ENCODE measurements around the gene NDEL1.

NDEL1 gene

GRCh38 chr17:8494021-8494420 lies 58.3 kb downstream of the NDEL1 start:
- no peaks in the 10 kb centered on the region for H3K4me1 ChIP-seq (ENCODE audit: control insufficient read depth, insufficient read depth, low read length, poor library complexity, severe bottlenecking)
- H3K4me3 ChIP-seq (ENCODE audit: insufficient read depth, low read depth, low read length, poor library complexity, severe bottlenecking), result no peak overlapping the region
- no peaks in the 10 kb centered on the region for H3K36me3 ChIP-seq (ENCODE audit: control insufficient read depth, insufficient read depth, low read length)
- no peaks in the 10 kb centered on the region for H3K27me3 ChIP-seq (replicated peaks; ENCODE audit: control insufficient read depth, insufficient read depth, low read length, poor library complexity, severe bottlenecking)
- no peak for DNase-seq
- H3K9me3 ChIP-seq (ENCODE audit: control insufficient read depth, low read length), result no peaks in the 10 kb centered on the region
- no peak overlapping the region for H3K27ac ChIP-seq (ENCODE audit: insufficient read depth, low read length, poor library complexity, severe bottlenecking)

GRCh38 chr17:8494506-8495111 lies 58.9 kb downstream of the NDEL1 start:
- Histone ChIP-seq H3K4me3 (ENCODE audit: insufficient read depth, low read depth, low read length, poor library complexity, severe bottlenecking) (no peak overlapping the region), H3K27me3 (replicated peaks; ENCODE audit: control insufficient read depth, insufficient read depth, low read length, poor library complexity, severe bottlenecking) (no peaks in the 10 kb centered on the region), H3K36me3 (ENCODE audit: control insufficient read depth, insufficient read depth, low read length) (no peaks in the 10 kb centered on the region), H3K27ac (ENCODE audit: insufficient read depth, low read length, poor library complexity, severe bottlenecking) (no peak overlapping the region), H3K9me3 (ENCODE audit: control insufficient read depth, low read length) (no peaks in the 10 kb centered on the region), H3K4me1 (ENCODE audit: control insufficient read depth, insufficient read depth, low read length, poor library complexity, severe bottlenecking) (no peaks in the 10 kb centered on the region)
- DNase-seq, result no peak

GRCh38 chr17:8496081-8496480 lies 60.4 kb downstream of the NDEL1 start:
- H3K4me3 ChIP-seq (ENCODE audit: insufficient read depth, low read depth, low read length, poor library complexity, severe bottlenecking), result no peak overlapping the region
- H3K27ac ChIP-seq (ENCODE audit: insufficient read depth, low read length, poor library complexity, severe bottlenecking), result no peak overlapping the region
- no peaks in the 10 kb centered on the region for H3K36me3 ChIP-seq (ENCODE audit: control insufficient read depth, insufficient read depth, low read length)
- H3K27me3 ChIP-seq (replicated peaks; ENCODE audit: control insufficient read depth, insufficient read depth, low read length, poor library complexity, severe bottlenecking), result no peaks in the 10 kb centered on the region
- no peaks in the 10 kb centered on the region for H3K4me1 ChIP-seq (ENCODE audit: control insufficient read depth, insufficient read depth, low read length, poor library complexity, severe bottlenecking)
- DNase-seq, result no peak
- no peaks in the 10 kb centered on the region for H3K9me3 ChIP-seq (ENCODE audit: control insufficient read depth, low read length)

- Histone ChIP-seq H3K4me3 (ENCODE audit: insufficient read depth, low read depth, low read length, poor library complexity, severe bottlenecking) (no peak overlapping the region), H3K27me3 (replicated peaks; ENCODE audit: control insufficient read depth, insufficient read depth, low read length, poor library complexity, severe bottlenecking) (no peaks in the 10 kb centered on the region), H3K36me3 (ENCODE audit: control insufficient read depth, insufficient read depth, low read length) (no peaks in the 10 kb centered on the region), H3K4me1 (ENCODE audit: control insufficient read depth, insufficient read depth, low read length, poor library complexity, severe bottlenecking) (no peaks in the 10 kb centered on the region), H3K9me3 (ENCODE audit: control insufficient read depth, low read length) (no peaks in the 10 kb centered on the region), H3K27ac (ENCODE audit: insufficient read depth, low read length, poor library complexity, severe bottlenecking) (no peak overlapping the region)
- DNase-seq, result no peak
Measured at GRCh38 chr17:8499171-8499570, 63.5 kb downstream of the NDEL1 start.

GRCh38 chr17:8499614-8500013 lies 63.9 kb downstream of the NDEL1 start:
- no peaks in the 10 kb centered on the region for H3K9me3 ChIP-seq (ENCODE audit: control insufficient read depth, low read length)
- H3K4me3 ChIP-seq (ENCODE audit: insufficient read depth, low read depth, low read length, poor library complexity, severe bottlenecking), result no peak overlapping the region
- H3K27me3 ChIP-seq (replicated peaks; ENCODE audit: control insufficient read depth, insufficient read depth, low read length, poor library complexity, severe bottlenecking), result no peaks in the 10 kb centered on the region
- no peak overlapping the region for H3K27ac ChIP-seq (ENCODE audit: insufficient read depth, low read length, poor library complexity, severe bottlenecking)
- no peaks in the 10 kb centered on the region for H3K36me3 ChIP-seq (ENCODE audit: control insufficient read depth, insufficient read depth, low read length)
- H3K4me1 ChIP-seq (ENCODE audit: control insufficient read depth, insufficient read depth, low read length, poor library complexity, severe bottlenecking), result no peaks in the 10 kb centered on the region
- no peak for DNase-seq

- Histone ChIP-seq H3K27me3 (replicated peaks; ENCODE audit: control insufficient read depth, insufficient read depth, low read length, poor library complexity, severe bottlenecking) (no peaks in the 10 kb centered on the region), H3K36me3 (ENCODE audit: control insufficient read depth, insufficient read depth, low read length) (no peaks in the 10 kb centered on the region), H3K4me1 (ENCODE audit: control insufficient read depth, insufficient read depth, low read length, poor library complexity, severe bottlenecking) (no peaks in the 10 kb centered on the region), H3K27ac (ENCODE audit: insufficient read depth, low read length, poor library complexity, severe bottlenecking) (no peak overlapping the region), H3K9me3 (ENCODE audit: control insufficient read depth, low read length) (no peaks in the 10 kb centered on the region), H3K4me3 (ENCODE audit: insufficient read depth, low read depth, low read length, poor library complexity, severe bottlenecking) (no peak overlapping the region)
- DNase-seq, result no peak
Measured at GRCh38 chr17:8500609-8501008, 64.9 kb downstream of the NDEL1 start.

GRCh38 chr17:8502126-8502525 lies 66.4 kb downstream of the NDEL1 start:
- no peaks in the 10 kb centered on the region for H3K4me1 ChIP-seq (ENCODE audit: control insufficient read depth, insufficient read depth, low read length, poor library complexity, severe bottlenecking)
- DNase-seq, result no peak
- no peaks in the 10 kb centered on the region for H3K27me3 ChIP-seq (replicated peaks; ENCODE audit: control insufficient read depth, insufficient read depth, low read length, poor library complexity, severe bottlenecking)
- H3K27ac ChIP-seq (ENCODE audit: insufficient read depth, low read length, poor library complexity, severe bottlenecking), result no peak overlapping the region
- no peak overlapping the region for H3K4me3 ChIP-seq (ENCODE audit: insufficient read depth, low read depth, low read length, poor library complexity, severe bottlenecking)
- no peaks in the 10 kb centered on the region for H3K36me3 ChIP-seq (ENCODE audit: control insufficient read depth, insufficient read depth, low read length)
- no peaks in the 10 kb centered on the region for H3K9me3 ChIP-seq (ENCODE audit: control insufficient read depth, low read length)

GRCh38 chr17:8503368-8503767 lies 67.7 kb downstream of the NDEL1 start:
- Histone ChIP-seq H3K27ac (ENCODE audit: insufficient read depth, low read length, poor library complexity, severe bottlenecking) (no peak overlapping the region), H3K36me3 (ENCODE audit: control insufficient read depth, insufficient read depth, low read length) (no peaks in the 10 kb centered on the region), H3K27me3 (replicated peaks; ENCODE audit: control insufficient read depth, insufficient read depth, low read length, poor library complexity, severe bottlenecking) (no peaks in the 10 kb centered on the region), H3K4me3 (ENCODE audit: insufficient read depth, low read depth, low read length, poor library complexity, severe bottlenecking) (no peak overlapping the region), H3K4me1 (ENCODE audit: control insufficient read depth, insufficient read depth, low read length, poor library complexity, severe bottlenecking) (no peaks in the 10 kb centered on the region), H3K9me3 (ENCODE audit: control insufficient read depth, low read length) (no peaks in the 10 kb centered on the region)
- no peak for DNase-seq

- no peaks in the 10 kb centered on the region for H3K9me3 ChIP-seq (ENCODE audit: control insufficient read depth, low read length)
- no peaks in the 10 kb centered on the region for H3K4me1 ChIP-seq (ENCODE audit: control insufficient read depth, insufficient read depth, low read length, poor library complexity, severe bottlenecking)
- no peak overlapping the region for H3K4me3 ChIP-seq (ENCODE audit: insufficient read depth, low read depth, low read length, poor library complexity, severe bottlenecking)
- no peak overlapping the region for H3K27ac ChIP-seq (ENCODE audit: insufficient read depth, low read length, poor library complexity, severe bottlenecking)
- H3K27me3 ChIP-seq (replicated peaks; ENCODE audit: control insufficient read depth, insufficient read depth, low read length, poor library complexity, severe bottlenecking), result no peaks in the 10 kb centered on the region
- DNase-seq, result no peak
- H3K36me3 ChIP-seq (ENCODE audit: control insufficient read depth, insufficient read depth, low read length), result no peaks in the 10 kb centered on the region
Measured at GRCh38 chr17:8503807-8504206, 68.1 kb downstream of the NDEL1 start.

GRCh38 chr17:8504460-8505207 lies 69.0 kb downstream of the NDEL1 start:
- H3K9me3 ChIP-seq (ENCODE audit: control insufficient read depth, low read length), result no peaks in the 10 kb centered on the region

More at GRCh38 chr17:8504460-8505207, 69.0 kb downstream of the NDEL1 start:
- DNase-seq, result no peak
- Histone ChIP-seq H3K27me3 (replicated peaks; ENCODE audit: control insufficient read depth, insufficient read depth, low read length, poor library complexity, severe bottlenecking) (no peaks in the 10 kb centered on the region), H3K36me3 (ENCODE audit: control insufficient read depth, insufficient read depth, low read length) (no peaks in the 10 kb centered on the region), H3K4me1 (ENCODE audit: control insufficient read depth, insufficient read depth, low read length, poor library complexity, severe bottlenecking) (no peaks in the 10 kb centered on the region), H3K4me3 (ENCODE audit: insufficient read depth, low read depth, low read length, poor library complexity, severe bottlenecking) (no peak overlapping the region), H3K27ac (ENCODE audit: insufficient read depth, low read length, poor library complexity, severe bottlenecking) (no peak overlapping the region)
